ENCODE measurements around the gene WDR18.
"Not testable (repeated sequence)": the region's sequence is repeated elsewhere in the genome, so short reads cannot be mapped to it uniquely, and the experiment has no call there.

The WDR18 gene

GRCh38 chr19:952049-952679 is 32.0 kb upstream of the WDR18 start:
- DNase-seq = no peak

GRCh38 chr19:952680-953444 is 31.3 kb upstream of the WDR18 start:
- DNase-seq = no peak

DNA sequence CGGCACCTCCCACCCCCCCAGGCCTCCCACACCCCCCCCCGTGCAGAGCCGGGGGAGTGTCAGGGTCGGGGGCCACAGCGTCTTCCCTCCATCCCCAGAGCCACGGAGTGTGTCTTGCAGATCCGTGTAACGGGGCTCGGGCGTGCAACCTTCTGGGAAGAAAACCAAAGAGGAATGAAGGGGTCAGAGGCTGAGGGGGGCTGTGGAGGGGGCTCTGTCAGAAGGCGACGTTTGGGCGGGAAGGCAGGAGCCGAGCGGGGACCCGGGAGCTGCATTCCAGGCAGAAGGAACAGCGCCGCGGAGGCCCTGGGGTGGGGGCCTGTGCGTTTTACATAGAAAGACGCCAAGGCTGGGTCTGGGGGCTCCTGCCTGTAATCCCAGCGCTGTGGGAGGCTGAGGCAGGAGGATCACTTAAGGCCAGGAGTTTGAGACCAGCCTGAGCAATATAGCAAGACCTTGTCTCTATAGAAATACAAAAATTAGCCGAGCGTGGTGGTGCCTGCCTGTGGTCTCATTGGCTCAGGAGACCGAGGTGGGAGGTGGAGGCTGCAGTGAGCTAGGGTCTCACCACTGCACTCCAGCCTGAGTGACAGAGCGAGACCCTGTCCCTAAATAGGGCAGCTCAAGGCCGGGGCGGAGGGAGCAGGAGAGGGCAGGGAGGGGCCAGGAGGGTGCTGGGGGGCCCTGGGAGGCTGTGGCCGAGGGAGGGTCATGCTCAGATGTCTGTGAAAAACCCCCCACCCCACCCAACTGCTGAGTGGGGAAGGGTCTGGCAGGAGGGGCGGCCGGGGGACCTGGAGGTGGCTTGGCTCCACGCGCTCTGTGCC is 30.5 kb upstream of the WDR18 start:
- DNase-seq = no peak

GRCh38 chr19:954272-954671 is 29.9 kb upstream of the WDR18 start:
- no peak for DNase-seq

- no peak for DNase-seq
Measured at GRCh38 chr19:954672-955494, 29.3 kb upstream of the WDR18 start.

GRCh38 chr19:955803-956765 is 28.1 kb upstream of the WDR18 start:
- no peak for DNase-seq

DNA sequence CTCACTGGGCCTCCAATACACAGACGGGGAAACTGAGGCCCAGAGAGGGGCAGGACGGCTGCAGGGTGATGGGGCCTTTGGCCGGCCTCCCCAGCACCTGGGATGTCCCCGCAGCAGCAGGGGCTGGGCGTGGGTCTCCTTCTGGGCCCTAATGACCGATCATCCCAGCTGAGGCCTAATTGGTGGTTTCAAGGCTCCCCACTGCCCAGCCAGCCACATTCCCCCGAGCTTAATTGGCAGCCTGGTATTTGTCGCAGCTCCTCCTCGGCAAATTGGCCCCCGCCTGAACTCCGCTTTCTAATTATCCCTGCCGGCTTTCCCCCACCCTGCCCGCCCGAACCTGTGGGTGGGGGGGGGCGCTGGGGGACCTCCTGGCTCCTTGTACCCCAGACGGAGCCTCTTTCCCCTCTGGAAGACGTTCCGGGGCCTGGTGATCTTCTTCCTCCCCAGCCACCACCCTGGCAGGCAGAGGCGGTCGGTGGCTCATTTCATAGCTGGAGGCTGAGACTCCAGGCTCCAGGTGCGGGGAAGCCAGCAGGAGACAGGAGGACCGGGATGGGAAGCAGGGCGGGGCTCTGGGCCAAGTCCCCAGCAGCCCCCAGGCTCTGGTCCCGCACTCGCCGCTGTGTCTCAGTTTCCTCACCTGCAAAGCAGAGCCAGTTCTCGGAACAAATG is 27.2 kb upstream of the WDR18 start:
- DNase-seq = no peak

DNA sequence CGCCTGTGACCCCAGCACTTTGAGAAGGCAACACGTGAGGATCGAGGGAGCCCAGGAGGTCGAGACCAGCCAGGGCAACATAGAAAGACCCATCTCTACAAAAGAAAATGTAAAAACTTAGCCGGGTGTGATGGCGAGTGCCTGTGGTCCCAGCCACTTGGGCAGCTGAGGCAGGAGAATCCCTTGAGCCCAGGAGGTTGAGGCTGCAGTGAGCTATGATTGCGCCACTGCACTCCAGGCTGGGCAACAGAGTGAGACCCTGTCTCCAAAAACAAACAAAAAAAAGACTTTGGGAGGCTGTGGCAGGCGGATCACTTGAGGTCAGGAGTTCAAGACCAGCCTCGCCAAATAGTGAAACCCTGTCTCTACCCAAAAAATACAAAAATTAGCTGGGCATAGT is 26.6 kb upstream of the WDR18 start:
- not testable (repeated sequence) for DNase-seq

DNA sequence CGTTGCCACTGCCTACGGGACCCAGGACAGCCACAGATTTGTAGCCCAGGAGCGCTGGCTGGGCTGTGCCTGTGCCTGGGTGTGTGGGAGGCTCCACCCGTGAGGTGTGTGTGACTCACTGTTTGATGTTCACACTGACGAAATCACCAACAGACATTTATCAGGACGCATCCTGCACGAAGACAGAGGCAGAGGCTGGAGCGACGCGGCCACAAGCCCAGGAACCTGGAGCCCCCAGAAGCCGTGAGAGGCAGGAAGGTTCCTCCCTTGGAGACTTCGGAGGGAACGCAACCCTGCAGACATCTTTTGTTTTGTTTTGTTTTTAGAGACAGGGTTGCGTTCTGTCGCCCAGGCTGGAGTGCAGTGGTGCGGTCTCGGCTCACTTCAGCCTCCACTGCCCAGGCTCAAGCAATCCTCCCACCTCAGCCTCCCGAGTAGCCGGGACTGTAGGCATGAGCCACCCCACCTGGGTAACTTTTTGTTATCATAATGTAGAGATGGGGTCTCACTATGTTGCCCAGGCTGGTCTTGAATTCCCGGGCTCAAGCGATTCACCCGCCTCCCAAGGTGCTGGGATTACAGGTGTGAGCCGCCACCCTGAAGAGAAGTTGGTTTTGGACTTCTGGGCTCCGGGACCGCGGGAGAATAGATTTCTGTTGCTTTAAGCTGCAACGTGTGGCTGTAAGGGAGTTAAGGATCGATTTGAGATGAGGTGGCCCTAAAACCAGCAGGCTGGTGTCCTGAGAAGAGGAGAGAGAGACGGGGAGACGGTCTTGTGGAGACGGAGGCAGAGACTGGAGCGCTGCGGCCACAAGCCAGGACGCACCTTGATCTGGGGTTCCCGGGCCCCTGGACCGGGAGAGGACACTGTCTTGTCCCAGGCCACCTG is 24.9 kb upstream of the WDR18 start:
- DNase-seq = no peak

- DNase-seq = no peak
Measured at GRCh38 chr19:960020-960419, 24.1 kb upstream of the WDR18 start.

GRCh38 chr19:960601-960938 is 23.6 kb upstream of the WDR18 start:
- DNase-seq = no peak

DNA sequence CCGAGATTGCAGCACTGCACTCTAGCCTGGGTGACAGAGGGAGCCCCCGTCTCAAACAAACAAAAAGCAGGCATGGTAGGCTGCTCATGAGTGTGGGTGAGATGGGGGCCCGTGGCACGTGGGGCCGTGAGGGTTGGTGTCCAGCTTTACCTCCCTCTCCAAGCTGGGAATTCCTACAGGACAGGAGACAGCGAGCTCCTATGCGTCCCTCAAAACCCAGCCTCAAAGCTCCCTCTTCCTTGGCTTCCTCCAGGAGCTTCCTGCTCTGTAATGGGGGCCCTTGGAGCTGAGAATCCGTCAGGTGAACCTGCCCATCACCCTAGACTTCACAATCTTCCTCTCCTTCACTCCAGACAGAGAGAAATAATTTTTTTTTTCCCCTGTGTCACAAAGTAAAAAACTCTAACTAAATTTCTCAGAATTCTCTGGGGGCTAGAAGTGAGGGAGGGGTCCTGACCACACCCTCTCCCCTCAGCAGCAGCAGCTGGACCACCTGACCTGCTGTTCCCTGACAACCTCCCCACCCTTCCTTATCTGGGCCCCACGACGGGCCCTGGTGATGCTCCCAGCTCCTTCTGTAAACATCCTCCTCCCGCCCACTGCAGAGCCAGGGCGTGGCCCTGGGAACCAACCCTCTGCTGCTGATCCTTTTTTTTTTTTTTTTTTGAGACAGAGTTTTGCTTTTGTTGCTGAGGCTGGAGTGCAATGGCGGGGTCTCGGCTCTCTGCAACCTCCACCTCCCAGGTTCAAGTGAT is 22.1 kb upstream of the WDR18 start:
- no peak for DNase-seq

- DNase-seq = no peak
Measured at GRCh38 chr19:962683-963400, 21.3 kb upstream of the WDR18 start.

DNA sequence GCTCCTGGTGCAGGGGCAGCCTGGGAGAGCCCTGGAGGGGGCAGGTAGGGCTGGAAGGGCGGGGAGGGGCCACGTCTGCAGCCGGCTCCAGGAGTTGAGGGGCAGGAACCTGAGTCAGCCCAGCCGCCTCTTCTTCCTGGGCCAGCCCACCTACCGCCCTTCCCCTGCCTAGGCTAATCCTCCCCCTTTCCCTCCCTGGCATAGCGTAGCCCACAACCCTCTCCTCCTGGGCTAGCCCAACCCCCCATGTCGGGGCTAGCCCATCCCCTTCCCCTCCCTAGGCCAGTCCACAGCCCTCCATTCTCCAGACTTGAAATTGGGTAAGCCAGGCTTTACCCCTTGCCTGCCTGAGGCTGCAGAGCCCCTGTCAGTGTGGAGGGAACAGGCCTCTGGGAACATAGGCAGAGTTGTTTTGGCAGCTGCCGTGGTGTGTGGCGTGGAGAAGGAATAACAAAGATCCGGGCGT is 20.6 kb upstream of the WDR18 start:
- DNase-seq = no peak

DNA sequence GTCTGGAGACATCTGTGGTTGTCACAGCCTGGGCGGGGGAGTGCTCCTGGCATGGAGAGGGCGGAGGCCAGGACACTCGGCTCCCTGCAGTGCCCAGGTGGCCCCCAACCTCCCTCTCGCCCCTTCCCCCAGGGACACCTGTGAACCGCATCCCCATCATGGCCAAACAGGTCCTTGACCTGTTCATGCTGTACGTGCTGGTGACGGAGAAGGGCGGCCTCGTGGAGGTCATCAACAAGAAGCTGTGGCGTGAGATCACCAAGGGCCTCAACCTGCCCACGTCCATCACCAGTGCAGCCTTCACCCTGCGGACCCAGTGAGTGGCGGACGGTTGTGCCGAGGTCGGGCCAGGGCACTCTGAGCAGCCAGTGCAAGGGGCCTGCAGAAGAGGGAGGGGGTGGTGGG is 20.0 kb upstream of the WDR18 start:
- no peak for DNase-seq

GRCh38 chr19:964761-965694 is 19.1 kb upstream of the WDR18 start:
- DNase-seq = no peak

- no peak for DNase-seq
Measured at GRCh38 chr19:966485-967088, 17.6 kb upstream of the WDR18 start.
